PC-9 (cell line): Measurements from ENCODE around the gene PLXNC1. TPM values are rescaled to one million over a fixed set of nuclear protein-coding genes. Genes with fewer than 3 reads are reported as not detected.

Experiments
- BruUV-seq: library from RNA; stranded (reverse); fragments of 400-500 nt; replicated peaks from 2 replicates; lab custom pipeline; 2021; lab: Mats Ljungman, UMichigan
- CTCF ChIA-PET: fragments of 300-600 bp; sonication (Branson Sonifier 250); formaldehyde crosslinking; loops from one replicate; lab custom pipeline; 2022; ENCODE audit warnings: antibody characterized with exemption; lab: Charles Lee
- POLR2A ChIA-PET: fragments of 300-600 bp; sonication (Branson Sonifier 250); formaldehyde crosslinking; loops from one replicate; lab custom pipeline; 2022; ENCODE audit warnings: antibody characterized with exemption; ENCODE audit not compliant: unreplicated experiment; lab: Charles Lee
- DNase-seq, 2 experiments: peaks; one replicate each; pipeline versions ENCODE4 v3.0.0 to v3.0.0-alpha.2; 2015 to 2022; ENCODE audit warnings: mixed read lengths in 1 of 2
- H2AFZ ChIP-seq: fragments of 200-600 bp; sonication (generic); 2 replicates; pipeline ENCODE4 v1.8.1; 2017; ENCODE audit warnings: antibody characterized with exemption
- H3F3A ChIP-seq: fragments of 200-600 bp; sonication (generic); 2 replicates; pipeline ENCODE4 v1.8.1; 2017; ENCODE audit warnings: antibody characterized with exemption, mild to moderate bottlenecking, low read depth; ENCODE audit not compliant: insufficient read depth
- H3K27ac ChIP-seq: fragments of 200-600 bp; sonication (generic); 2 replicates; pipeline ENCODE4 v1.6.1; 2016; ENCODE audit warnings: mixed run types
- H3K27me3 ChIP-seq: fragments of 200-600 bp; sonication (generic); 2 replicates; pipeline ENCODE4 v1.6.1; 2016; ENCODE audit warnings: low read depth, mixed run types; ENCODE audit not compliant: insufficient read depth
- H3K36me3 ChIP-seq: fragments of 200-600 bp; sonication (generic); 2 replicates; pipeline ENCODE4 v1.6.1; 2016; ENCODE audit warnings: low read depth, mixed run types
- H3K4me1 ChIP-seq: fragments of 200-600 bp; sonication (generic); replicated peaks from 2 replicates; pipeline ENCODE4 v1.6.1; 2016; ENCODE audit warnings: mixed run types; ENCODE audit not compliant: insufficient read depth
- H3K4me2 ChIP-seq: fragments of 200-600 bp; sonication (generic); 2 replicates; pipeline ENCODE4 v1.6.1; 2017; ENCODE audit warnings: mixed run types
- H3K4me3 ChIP-seq: fragments of 200-600 bp; sonication (generic); 2 replicates; pipeline ENCODE4 v1.6.1; 2016; ENCODE audit warnings: mixed run types
- H3K79me2 ChIP-seq: fragments of 200-600 bp; sonication (generic); 2 replicates; pipeline ENCODE4 v1.6.1; 2017; ENCODE audit warnings: low read depth, mixed run types
- H3K9me2 ChIP-seq: fragments of 200-600 bp; sonication (generic); 2 replicates; pipeline ENCODE4 v1.8.1; 2017; ENCODE audit warnings: mild to moderate bottlenecking; ENCODE audit not compliant: insufficient read depth
- H3K9me3 ChIP-seq: fragments of 200-600 bp; sonication (generic); 2 replicates; pipeline ENCODE4 v1.8.1; 2016; ENCODE audit warnings: low read depth; ENCODE audit not compliant: insufficient read depth
- H4K20me1 ChIP-seq: fragments of 200-600 bp; sonication (generic); 2 replicates; pipeline ENCODE4 v1.8.1; 2017; ENCODE audit not compliant: insufficient read depth
- CTCF ChIP-seq: fragments of 200-600 bp; sonication (generic); conservative IDR thresholded peaks from 2 replicates; pipeline ENCODE4 v1.6.1; 2017; ENCODE audit warnings: mixed run types, antibody characterized with exemption, mild to moderate bottlenecking, moderate library complexity
- EZH2 ChIP-seq: fragments of 200-600 bp; sonication (generic); IDR thresholded peaks from 2 replicates; pipeline ENCODE4 v1.8.0; 2017; ENCODE audit warnings: antibody characterized with exemption, low read depth
- intact Hi-C: fragments of 100-400 bp; cut with micrococcal nuclease; formaldehyde crosslinking; loops from one replicate; pipeline ENCODE4 v1.10.0; 2022; ENCODE audit not compliant: unreplicated experiment
- total RNA-seq: library from RNA; stranded (reverse); gene quantifications from 2 replicates; pipeline ENCODE4 v1.2.3, GENCODE V29; 2021

The PLXNC1 gene
- total RNA-seq, 1 experiment from 2014 or later, result 2.3 TPM

- TF ChIP-seq CTCF, result no peak; the same call in 1 of the 2 replicates
- TF ChIP-seq EZH2, result no peak
- CTCF ChIA-PET, result interaction anchor here (0.7 kb wide), 1 partner anchor 858 kb away, joined by 21 read pairs; the partner anchor contains the start of gene NDUFA12
- peaks cover 24% of the 10 kb centered on the region for H3K27me3 ChIP-seq
- H3K9me3 ChIP-seq, result no peaks in the 10 kb centered on the region
- no peak overlapping the region for H3K4me2 ChIP-seq
- no peaks in the 10 kb centered on the region for H3F3A ChIP-seq
- H3K27ac ChIP-seq, result no peak overlapping the region
- no peak for DNase-seq
- POLR2A ChIA-PET, result no interaction called here
- no peaks in the 10 kb centered on the region for H3K4me1 ChIP-seq
- H3K36me3 ChIP-seq, result no peaks in the 10 kb centered on the region
- H3K79me2 ChIP-seq, result no peaks in the 10 kb centered on the region
- no peak overlapping the region for H2AFZ ChIP-seq
- no peak overlapping the region for H3K4me3 ChIP-seq
- intact Hi-C loops, result loop anchor here (10.0 kb wide), 1 partner anchor 1389 kb away; no protein-coding TSS in a partner anchor
- no peaks in the 10 kb centered on the region for H4K20me1 ChIP-seq
- no TSS peak for BruUV-seq
- no peaks in the 10 kb centered on the region for H3K9me2 ChIP-seq
Observed at GRCh38 chr12:94145191-94145983, 3.0 kb upstream of the PLXNC1 start.

- DNase-seq, result no peak
- intact Hi-C loops, result loop anchor here (10.0 kb wide), 1 partner anchor 1388 kb away; no protein-coding TSS in a partner anchor
- H3K9me2 ChIP-seq, result no peaks in the 10 kb centered on the region
- no peaks in the 10 kb centered on the region for H3K9me3 ChIP-seq
- ChIA-PET CTCF (interaction anchor here (0.7 kb wide), 1 partner anchor 857 kb away, joined by 21 read pairs; the partner anchor contains the start of gene NDUFA12), POLR2A (no interaction called here)
- no peak overlapping the region for H2AFZ ChIP-seq
- H3K36me3 ChIP-seq, result no peaks in the 10 kb centered on the region
- H3K4me2 ChIP-seq, result no peak overlapping the region
- no peaks in the 10 kb centered on the region for H3K4me1 ChIP-seq
- TF ChIP-seq EZH2, result no peak
- TF ChIP-seq CTCF, result no peak
- no TSS peak for BruUV-seq
- H3K27me3 ChIP-seq, result peaks cover 21% of the 10 kb centered on the region
- no peak overlapping the region for H3K4me3 ChIP-seq
- H3F3A ChIP-seq, result no peaks in the 10 kb centered on the region
- no peaks in the 10 kb centered on the region for H3K79me2 ChIP-seq
- no peaks in the 10 kb centered on the region for H4K20me1 ChIP-seq
- H3K27ac ChIP-seq, result no peak overlapping the region
Observed at GRCh38 chr12:94146166-94146936, 2.0 kb upstream of the PLXNC1 start.

- Histone ChIP-seq H2AFZ (no peak overlapping the region), H3K27ac (no peak overlapping the region), H3K27me3 (peaks cover 28% of the 10 kb centered on the region), H3K4me2 (no peak overlapping the region), H3K4me1 (no peaks in the 10 kb centered on the region), H3K9me2 (no peaks in the 10 kb centered on the region), H3F3A (no peaks in the 10 kb centered on the region), H3K4me3 (no peak overlapping the region), H3K36me3 (no peaks in the 10 kb centered on the region), H3K9me3 (no peaks in the 10 kb centered on the region), H4K20me1 (no peaks in the 10 kb centered on the region), H3K79me2 (no peaks in the 10 kb centered on the region)
- ChIA-PET POLR2A (no interaction called here), CTCF (no interaction called here)
- intact Hi-C loops, result loop anchor here (10.0 kb wide), 1 partner anchor 1387 kb away; no protein-coding TSS in a partner anchor
- no TSS peak for BruUV-seq
- TF ChIP-seq CTCF, result no peak
- TF ChIP-seq EZH2, result no peak
- no peak for DNase-seq
Observed at GRCh38 chr12:94147387-94147990, 888 bp upstream of the PLXNC1 start.
